GM12864 (cell line): ENCODE results near the gene NDUFS6.

Experiments used
- DNase-seq: peaks from one replicate; pipeline ENCODE4 v3.0.0-alpha.2; 2011; ENCODE audit warnings: low read depth
- H3K4me3 ChIP-seq: 2 replicates; pipeline ENCODE4 v1.5.1; 2011; ENCODE audit warnings: mild to moderate bottlenecking, low read depth, low read length, control low read depth
- TF ChIP-seq, protein P1 (sequence below): IDR thresholded peaks from 2 replicates; pipeline ENCODE4 v1.5.1; 2011; ENCODE audit warnings: low read depth, mild to moderate bottlenecking, moderate library complexity, low read length, control low read depth, inconsistent platforms; ENCODE audit errors: missing control alignments

NDUFS6 gene

DNA sequence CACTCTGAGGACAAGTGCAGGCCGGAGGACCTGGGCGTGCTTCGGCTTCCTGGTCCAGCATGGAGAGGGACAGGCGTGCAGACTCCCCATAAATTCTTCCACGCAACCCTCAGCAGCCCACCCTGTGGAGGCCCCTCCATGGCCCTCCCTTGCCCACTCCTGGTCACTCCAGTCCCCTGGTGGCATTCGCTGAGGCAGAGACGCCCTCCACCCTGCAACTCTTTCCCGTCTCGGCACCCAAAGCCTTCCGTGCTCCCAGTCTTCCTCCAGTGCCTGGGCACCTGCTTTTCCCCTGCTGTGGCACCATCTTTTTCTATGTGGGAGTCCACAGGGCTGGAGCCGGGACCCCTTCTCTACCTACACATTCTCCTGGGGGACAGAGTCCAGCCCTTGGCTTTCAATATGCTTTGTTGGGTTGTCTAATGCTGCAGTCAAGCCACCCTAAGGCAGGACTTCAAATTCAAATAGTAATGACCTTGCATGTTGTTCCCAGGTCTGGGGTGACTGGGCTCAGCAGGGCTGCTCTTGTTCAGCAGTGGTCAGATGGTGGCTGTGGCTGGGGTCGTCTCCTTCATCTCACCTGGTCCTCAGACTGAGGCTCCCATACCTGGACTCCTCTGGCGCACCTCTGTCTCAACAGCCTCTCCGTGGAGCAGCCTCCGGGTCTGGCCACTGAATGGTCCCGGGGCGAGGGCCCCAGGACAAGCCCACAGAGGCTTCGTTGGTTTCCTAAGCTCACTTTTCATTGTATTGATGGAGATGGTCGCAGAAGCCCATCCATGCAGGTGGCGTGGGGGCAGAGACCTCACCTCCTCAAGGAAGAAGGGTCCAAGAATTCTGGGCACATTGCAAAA lies 16.8 kb upstream of the NDUFS6 start:
- TF ChIP-seq, protein P1, sequence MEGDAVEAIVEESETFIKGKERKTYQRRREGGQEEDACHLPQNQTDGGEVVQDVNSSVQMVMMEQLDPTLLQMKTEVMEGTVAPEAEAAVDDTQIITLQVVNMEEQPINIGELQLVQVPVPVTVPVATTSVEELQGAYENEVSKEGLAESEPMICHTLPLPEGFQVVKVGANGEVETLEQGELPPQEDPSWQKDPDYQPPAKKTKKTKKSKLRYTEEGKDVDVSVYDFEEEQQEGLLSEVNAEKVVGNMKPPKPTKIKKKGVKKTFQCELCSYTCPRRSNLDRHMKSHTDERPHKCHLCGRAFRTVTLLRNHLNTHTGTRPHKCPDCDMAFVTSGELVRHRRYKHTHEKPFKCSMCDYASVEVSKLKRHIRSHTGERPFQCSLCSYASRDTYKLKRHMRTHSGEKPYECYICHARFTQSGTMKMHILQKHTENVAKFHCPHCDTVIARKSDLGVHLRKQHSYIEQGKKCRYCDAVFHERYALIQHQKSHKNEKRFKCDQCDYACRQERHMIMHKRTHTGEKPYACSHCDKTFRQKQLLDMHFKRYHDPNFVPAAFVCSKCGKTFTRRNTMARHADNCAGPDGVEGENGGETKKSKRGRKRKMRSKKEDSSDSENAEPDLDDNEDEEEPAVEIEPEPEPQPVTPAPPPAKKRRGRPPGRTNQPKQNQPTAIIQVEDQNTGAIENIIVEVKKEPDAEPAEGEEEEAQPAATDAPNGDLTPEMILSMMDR = no peak
- DNase-seq = no peak
- no peak overlapping the region for H3K4me3 ChIP-seq

DNA sequence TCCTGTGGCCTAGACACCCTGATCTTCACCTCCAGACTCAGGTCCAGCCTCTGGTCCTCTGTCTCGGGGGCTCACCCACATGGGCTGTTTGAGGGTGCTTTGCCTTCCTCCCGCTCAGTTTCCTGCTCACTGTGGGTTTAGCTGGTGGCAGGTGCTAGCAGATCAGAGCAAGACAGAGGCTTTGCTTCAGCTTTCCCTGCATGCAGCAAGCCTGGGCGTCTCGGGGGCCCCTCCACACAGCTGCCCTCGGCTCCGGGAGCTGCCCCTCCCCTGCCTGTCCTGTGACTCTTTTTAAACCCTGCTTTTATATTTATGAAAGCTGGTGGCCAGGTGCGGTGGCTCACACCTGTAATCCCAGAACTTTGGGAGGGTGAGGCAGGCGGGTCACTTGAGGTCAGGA lies 16.1 kb upstream of the NDUFS6 start:
- DNase-seq = no peak
- H3K4me3 ChIP-seq = no peak overlapping the region
- TF ChIP-seq, protein P1 = no peak

DNA sequence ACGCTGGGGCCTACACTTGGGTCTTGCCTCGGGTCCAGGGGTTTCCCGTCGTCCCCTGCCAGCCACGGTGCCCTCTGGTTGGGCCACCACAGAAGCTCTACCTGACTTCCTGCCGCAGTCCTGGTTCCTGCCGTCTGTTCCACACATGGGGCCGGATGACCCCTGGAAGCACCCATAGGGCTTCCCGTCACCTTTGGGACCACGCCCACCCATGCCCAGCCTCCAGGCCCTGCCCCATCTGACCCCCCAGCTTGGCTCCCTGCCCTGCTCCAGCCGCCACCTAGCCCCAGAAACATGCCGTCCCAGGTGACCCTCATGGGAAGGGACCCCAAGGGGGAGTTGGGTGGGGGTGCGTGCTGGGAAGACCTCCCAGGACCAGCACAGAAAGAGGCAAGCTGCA lies 15.2 kb upstream of the NDUFS6 start:
- TF ChIP-seq, protein P1 = no peak

DNA sequence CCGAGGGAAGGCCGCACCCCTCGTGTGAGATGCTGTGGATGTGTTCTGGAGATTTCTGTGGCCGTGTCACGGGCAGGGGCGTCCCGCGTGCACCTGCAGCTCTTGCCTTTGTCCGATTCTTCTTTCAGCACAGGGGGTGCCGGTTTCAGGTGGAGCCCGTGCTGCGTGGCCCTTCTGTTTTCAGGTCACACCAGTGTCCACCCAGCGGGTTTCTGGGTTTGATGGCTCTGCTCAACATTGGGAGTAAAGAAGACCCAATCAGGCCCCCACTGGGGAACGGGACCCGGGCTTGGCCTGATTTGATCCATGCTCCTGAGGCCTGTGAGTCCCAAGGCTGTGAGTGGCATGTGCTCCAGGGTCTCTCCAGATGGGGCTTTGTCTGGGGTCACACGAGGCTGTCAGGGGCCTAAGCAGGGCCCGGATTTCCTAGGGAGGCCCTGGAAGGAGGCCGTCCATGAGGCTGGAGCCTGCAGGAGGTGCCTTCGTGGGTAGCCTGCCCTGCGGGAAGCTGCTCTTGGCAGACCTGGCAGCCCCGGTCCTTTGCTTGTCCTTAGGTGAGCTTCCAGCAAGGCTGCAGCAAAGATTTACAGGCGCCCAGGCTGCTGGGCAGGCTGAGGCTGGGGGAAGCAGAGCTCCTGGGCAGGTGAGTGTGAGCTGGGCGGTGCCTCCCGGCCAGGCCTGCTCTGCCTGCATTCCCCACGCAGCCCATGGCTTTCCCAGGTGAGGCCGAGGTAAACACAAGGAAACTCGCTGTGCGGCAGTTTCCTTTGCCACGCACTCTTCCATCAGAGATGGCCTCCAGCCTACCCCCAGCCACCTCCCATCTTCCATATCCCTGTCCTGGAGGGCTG lies 14.4 kb upstream of the NDUFS6 start:
- H3K4me3 ChIP-seq = no peak overlapping the region
- TF ChIP-seq, protein P1 = no peak
- DNase-seq = no peak

More for the DNA sequence above, 15.2 kb upstream of the NDUFS6 start:
- H3K4me3 ChIP-seq = no peak overlapping the region
- DNase-seq = no peak

DNA sequence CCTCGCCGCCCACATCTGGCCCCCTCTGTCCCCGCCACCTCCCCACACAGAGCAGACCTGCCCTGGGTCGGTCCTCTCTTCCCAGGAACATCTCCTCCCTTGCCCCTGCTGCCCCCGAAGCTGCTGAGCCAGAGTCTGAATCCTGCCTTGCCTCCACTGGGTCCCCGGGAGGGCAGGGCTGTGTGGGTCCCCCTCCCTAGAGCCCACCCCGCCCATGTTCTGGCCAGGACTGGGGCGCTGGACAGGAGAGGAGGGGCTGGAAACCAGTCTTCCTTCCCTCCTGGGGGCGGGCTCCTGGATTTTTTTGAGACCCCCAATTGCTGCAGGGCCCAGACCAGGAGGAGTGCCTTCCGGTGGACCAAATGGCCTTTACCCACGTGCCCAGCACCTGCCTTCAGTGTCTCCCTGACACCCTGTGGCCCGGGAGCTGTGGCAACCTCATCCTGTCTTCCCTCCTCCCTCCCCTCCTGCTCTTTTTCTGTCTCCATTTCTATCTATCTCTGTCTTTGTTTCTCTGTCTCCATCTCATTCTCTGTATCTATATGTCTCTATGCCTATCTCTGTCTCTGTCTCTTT lies 13.6 kb upstream of the NDUFS6 start:
- no peak overlapping the region for H3K4me3 ChIP-seq
- no peak for DNase-seq
- TF ChIP-seq, protein P1 = no peak

DNA sequence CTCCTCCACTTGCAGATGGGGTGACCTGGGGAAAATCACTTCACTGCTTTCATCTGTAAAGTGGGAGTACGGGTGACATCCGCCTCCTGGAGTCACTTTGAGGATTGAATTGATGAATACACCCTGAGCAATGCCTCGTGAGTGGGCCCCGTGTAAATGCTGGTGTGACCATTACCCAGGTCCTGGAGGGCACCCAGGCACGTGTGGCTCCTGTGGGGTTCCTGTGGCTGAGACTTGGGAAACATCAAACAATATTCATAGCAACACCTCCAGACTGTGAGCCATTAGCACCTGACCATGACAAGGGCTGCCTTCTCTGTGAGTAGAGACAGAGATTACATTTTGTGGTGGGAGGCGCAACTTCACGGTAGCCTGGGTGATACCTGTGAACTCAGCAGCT lies 13.0 kb upstream of the NDUFS6 start:
- TF ChIP-seq, protein P1 = no peak
- DNase-seq = no peak
- H3K4me3 ChIP-seq = no peak overlapping the region
